Measurements from ENCODE around the gene RBMS3. TPM values are rescaled to one million over a fixed set of nuclear protein-coding genes. Genes with fewer than 3 reads are reported as not detected.

Gene RBMS3
- total and polyA plus RNA-seq, 2 experiments from 2014 or later: 3.2 to 7.4 TPM

Small RNA genes lying within 50 kb of the gene (small RNA-seq; reads per million reads assigned to genes)
- gene MTND4LP9 (ENCODE audit: low replicate concordance): not detected
